ENCODE measurements around the gene ANKLE1. TPM values are rescaled to one million over a fixed set of nuclear protein-coding genes. Genes with fewer than 3 reads are reported as not detected.

ANKLE1 gene
- total RNA-seq, 1 donor from 2014 or later, result 0.48 TPM

DNA sequence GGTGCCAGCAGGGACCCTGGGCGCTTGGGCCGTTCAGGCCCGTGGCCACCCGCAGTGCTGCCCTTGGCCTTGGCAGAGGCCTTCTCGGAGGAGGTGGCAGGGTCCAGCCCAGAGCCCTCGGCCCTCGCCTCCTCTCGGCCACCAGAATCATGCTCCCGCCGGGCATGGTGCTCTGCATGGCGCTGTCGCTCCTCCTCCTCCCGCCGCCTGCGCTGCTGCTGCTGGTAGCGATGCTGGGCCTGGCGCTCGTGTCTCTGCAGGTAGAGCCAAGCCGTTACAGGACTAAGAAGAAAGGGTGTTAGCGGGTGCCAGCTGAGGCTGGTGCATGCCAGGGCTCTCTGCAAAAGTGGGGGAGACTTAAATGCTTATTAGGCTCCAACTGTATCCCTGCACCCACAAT, 43.4 kb downstream of the ANKLE1 start:
- no peak for DNase-seq (ENCODE audit: low spot score)
- no peak for ATAC-seq

DNA sequence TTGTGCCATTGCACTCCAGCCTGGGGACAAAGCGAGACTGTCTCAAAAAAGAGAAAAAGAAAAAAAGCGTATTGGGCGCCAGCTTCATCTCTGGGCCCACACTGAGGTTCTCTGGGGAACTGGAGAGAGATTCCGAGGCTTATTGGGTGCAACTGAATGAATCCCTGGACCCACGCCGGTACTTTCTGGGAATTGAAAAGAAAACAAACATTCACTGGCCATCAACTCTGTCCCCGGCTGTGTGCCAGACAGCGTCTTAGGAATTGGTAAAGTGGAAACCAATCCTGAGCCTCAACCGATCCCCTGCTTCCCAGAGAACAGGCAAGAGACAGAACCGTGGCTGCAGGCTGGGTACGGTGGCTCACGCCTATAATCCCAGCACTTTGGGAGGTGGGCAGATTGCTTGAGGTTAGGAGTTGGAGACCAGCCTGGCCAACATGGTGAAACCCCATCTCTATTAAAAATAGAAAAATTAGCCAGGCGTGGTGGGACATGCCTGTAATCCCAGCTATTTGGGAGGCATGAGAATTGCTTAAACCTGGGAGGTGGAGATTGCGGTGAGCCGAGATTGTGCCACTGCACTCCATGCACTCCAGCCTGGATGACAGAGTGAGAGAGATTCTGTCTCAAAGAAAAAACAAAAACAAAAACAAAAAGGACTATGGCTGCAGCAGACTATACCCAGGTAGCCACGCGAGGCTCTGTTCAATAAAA, 44.3 kb downstream of the ANKLE1 start:
- DNase-seq (ENCODE audit: low spot score) (peak; percentile 76), ATAC-seq (peak; percentile 66)

DNA sequence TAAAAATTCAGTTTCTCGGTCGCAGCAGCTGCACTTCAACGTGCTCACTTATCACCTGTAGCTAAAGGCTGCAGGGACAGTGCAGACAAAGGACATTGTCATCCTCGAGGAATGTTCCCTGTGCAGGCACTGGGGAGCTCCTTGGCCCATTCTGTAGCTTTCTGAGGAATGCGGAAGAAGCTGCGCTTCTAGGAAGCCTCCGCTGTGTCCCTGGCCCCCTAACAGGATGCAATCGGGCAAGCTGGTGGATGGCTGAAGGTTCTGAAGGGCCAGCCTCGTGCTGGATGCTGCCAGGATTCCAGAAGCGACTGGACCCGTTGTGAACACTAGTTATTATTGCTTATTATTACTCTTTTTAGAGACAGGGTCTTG, 44.9 kb downstream of the ANKLE1 start:
- ATAC-seq, result no peak
- no peak for DNase-seq (ENCODE audit: low spot score)

DNA sequence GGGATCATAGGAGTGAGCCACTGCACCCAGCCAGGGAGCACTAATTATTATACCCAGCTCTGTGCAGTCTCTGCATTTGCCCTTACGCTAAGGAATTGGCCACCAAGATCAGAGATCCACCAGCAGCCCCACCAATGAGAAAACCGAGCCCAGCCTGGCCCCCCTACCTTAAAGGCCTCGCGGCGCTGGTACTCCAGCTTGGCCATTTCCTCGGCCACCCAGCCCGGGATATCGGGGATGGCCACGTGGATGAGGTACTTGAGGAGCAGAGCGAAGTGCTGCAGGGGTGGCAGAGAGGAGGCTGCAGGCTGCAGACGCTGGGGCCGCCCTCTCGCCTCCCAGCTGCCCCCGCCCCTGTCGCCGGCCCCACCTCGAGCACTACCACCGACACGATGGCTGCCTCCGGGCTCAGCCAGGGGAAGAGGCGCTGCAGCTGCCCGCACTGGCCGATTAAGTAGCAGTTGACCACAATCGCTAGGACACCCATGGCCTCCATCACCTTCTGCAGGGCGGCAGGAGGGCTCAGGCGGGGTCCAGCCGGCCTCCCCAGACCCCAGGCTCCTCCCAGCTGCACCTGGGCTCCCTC, 45.5 kb downstream of the ANKLE1 start:
- ATAC-seq (no peak), DNase-seq (ENCODE audit: low spot score) (no peak)

- DNase-seq (ENCODE audit: low spot score) (no peak), ATAC-seq (peak; percentile 68)
Observed at GRCh38 chr19:17327654-17328516, 46.2 kb downstream of the ANKLE1 start.

DNA sequence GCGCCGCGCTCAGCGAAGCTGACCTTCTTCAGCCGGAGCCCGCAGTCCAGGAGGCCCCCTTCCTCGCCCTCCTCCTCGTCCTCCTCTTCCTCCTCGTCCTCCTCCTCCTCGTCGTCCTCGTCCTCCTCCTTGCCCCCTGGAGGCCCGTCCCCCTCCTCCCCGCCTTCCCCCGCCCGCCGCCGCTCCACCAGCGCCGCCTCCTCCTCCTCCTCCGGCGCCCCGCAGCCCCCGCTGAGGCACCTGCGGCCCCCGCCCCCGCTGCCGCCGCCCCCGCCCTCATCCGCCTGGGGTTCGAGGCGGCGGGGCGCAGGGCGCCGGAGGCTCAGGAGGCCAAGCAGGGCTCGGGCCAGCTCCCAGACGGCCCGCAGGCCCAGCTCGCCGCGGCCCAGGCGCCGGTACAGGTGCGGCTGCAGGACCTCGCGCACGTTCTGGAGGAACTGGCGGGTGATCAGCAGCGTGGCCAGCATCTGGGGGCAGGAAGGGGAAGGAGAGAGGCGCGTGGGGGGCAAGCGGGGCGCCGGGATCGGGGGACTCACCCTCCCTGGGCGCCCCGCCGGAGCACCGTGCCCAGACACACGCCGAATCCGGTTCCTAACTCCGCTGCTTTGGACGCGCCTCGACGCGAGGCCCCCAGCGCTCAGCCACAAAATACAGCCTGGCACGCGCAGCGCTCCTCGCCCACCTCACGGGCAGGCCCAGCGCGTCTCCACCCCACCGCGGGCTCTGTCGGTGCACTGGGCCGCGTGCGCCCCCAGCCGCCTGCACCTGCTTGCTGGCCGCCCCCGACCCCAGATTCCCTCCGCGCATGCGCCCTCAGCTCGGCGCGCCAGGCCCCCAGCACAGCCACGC, 47.0 kb downstream of the ANKLE1 start:
- DNase-seq (ENCODE audit: low spot score) (no peak), ATAC-seq (no peak)

GRCh38 chr19:17329366-17330261, 47.9 kb downstream of the ANKLE1 start:
- ATAC-seq (no peak), DNase-seq (ENCODE audit: low spot score) (no peak)

DNA sequence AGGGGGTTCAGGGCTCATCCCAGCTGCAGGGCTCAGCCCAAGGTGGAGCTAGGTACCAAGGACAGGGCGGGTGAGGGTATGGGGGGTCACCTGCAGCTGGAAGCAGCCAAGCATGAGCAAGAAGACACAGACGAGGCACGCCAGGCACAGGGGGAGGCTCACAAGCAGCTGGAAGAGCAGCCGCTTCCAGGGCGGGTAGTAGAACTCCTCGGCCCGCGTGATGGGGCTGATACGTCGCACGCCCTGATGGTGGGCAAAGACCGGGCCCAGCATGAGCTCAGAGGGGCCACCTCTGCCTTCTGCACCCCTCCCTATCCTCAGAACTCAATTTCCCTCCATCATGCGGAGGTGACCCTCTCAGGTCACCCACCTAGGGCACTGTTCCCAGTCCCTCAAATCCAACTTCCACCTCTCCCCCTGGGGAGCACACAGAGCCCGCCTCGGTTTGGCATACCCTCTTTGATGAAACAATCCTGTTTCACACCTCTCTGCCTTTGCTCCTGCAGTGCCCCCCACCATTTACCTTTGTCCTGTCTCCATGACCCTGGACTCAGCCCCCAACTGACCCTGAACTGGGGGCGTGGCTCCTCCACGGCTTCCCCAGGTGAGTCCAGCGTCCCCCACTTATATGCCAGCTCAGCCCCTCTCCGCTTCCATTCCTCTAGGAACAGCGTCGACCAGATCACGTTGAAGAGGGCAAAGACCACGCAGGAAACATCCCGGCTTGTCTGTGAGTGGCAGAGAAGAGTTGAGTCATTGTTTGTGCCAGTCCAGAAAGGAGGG, 48.8 kb downstream of the ANKLE1 start:
- no peak for DNase-seq (ENCODE audit: low spot score)

GRCh38 chr19:17331045-17331558, 49.4 kb downstream of the ANKLE1 start:
- no peak for ATAC-seq

More for the DNA sequence above, 48.8 kb downstream of the ANKLE1 start:
- ATAC-seq, result no peak

DNA sequence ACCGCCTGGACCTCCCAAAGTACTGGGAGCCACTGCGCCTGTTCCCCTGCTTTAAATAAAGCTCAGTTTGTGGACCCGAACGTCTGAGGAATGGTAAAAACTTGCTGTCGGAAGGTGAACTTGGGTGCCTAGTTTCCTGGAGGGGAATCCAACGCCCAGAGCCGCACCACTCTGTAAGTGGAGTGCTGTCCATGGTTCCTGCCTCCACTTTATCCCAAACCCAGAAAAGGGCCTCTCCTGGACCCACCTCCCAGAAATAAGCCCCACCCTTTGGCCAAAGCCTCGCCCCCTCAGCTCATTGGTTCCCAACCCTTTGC, 50.6 kb downstream of the ANKLE1 start:
- no peak for ATAC-seq
- DNase-seq (ENCODE audit: low spot score), result no peak

More at GRCh38 chr19:17331045-17331558, 49.4 kb downstream of the ANKLE1 start:
- DNase-seq (ENCODE audit: low spot score), result no peak

GRCh38 chr19:17332677-17333581, 51.2 kb downstream of the ANKLE1 start:
- ATAC-seq, result no peak
- no peak for DNase-seq (ENCODE audit: low spot score)

DNA sequence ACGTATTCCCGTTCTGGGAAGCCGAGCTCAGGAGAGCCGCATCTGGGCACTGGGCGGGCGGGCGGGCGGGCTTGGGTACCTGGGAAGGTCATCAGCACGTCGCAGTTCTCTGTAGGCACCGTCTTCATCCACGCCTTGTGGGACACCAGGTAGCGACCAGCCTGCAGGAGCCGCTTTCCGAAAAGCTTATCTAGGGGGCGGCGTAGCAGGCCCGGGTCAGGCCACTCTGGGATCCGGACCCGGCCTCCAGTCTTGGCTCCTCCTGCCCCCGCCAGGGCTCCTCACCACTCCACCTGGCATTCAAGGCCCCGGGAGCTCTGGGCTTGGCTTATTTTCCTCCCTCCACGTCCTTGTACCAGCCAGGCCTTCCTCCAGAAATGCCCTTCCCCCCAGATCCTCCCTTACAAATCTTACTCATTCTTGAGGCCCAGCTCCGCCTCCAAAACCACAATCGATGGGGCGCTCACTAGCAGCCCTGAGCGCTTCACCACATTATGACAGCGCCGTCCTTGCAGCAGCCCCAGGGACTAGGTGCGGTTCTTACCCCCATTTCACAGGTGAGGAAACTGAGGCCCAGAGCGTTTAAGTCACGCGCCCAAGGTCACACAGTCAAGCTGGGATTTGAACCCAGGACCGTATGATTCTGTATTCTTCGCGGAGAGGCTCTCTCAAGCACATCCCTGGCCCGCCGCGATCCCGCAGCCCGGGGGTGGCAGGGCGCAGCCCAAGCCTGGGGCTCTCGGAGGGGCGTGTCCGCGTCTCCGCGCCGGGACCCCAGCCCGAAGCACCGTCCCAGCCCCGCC, 52.1 kb downstream of the ANKLE1 start:
- DNase-seq (ENCODE audit: low spot score), result no peak
- no peak for ATAC-seq

DNA sequence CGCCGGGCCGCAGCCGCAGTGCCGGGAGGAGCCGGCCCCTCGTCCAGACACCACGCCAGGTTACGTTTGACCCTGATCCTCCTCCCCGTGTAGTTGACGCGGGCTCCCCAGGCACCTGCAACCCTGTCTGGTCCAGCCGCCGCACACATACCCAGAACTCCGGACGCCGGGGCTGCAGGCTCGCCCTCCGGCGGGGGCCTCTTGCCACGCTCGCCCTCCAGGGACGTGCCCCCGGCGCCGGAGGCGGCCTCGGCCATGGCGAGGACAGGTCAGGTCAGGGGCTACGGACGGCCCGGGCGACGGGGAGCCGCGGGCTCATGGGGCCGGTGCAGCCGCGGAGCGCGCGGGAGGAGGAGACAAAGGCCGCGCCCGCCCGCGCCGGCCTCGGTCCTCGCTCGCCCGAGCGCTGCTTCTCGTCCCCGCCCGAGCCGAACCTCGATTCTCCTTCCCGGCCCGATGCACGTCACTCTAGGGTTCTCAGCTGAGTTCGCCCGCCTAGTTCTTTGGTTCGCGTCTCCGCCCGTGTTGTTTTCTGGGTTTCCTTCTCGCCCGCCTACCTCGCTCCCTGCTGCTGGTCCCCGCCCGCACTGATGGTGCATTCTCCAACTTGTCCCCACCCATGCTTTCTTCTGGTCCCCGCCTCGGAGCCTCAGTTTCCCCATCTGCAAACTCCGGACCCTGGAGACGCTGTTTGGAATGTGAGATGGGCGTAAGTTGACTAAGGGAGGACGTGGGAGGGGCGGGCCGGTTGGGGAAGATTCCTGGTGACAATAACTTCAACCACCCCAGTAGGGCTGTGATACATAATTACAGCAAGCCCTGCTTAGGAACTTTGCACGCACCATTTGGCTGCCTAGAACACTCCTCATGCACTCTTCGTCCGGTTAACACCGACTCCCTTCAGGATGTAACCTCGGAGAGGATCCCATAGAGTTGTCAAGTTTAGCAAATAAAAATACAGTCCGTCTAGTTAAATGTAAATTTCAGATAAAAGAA, 53.0 kb downstream of the ANKLE1 start, which contains the start of gene ANO8:
ANO8 (minus strand) TSS at position 442 of the 996 bp plus-strand sequence; CDS start at position 257, 185 bp downstream.
- ATAC-seq (peak; percentile 79), DNase-seq (ENCODE audit: low spot score) (peak; percentile 96)

DNA sequence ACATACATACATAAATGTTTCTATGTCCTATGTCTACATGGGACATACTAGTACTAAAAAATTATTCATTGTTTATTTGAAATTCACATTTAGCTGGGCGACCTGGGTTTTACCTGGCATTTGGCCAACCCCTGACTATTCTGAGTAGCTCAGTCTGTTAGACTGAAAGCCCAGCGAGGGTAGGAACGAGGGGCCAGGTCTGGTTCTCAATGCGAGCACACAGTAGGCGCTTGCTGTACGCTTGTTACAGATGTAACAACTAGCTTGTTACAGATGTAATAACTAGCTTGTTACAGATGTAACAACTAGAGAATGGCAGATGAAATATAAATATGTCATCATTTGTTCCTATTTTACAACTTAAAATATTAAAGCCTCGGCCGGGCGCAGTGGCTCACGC, 53.9 kb downstream of the ANKLE1 start:
- DNase-seq (ENCODE audit: low spot score) (no peak), ATAC-seq (no peak)

All from left lobe of liver (tissue), 2 donors.